Epithelial cell of proximal tubule (primary cell): ENCODE data around the gene ARRB1. TPM values are rescaled to one million over a fixed set of nuclear protein-coding genes. Genes with fewer than 3 reads are reported as not detected.

ENCODE experiments used
- DNase-seq: peaks from one replicate; pipeline ENCODE4 v3.0.0-alpha.2; 2011; ENCODE audit warnings: low read depth
- H3K4me3 ChIP-seq: 2 replicates; pipeline ENCODE4 v1.5.1; 2011; ENCODE audit warnings: low read depth, mild to moderate bottlenecking, low read length
- total RNA-seq: library from RNA; depleted of rRNA; stranded (reverse); fragments of >200 nt; gene quantifications from 2 replicates; pipeline ENCODE4 v1.2.3, GENCODE V29; 2015
- TF ChIP-seq, protein P1 (sequence below): conservative IDR thresholded peaks from 2 replicates; pipeline ENCODE4 v1.5.1; 2012; ENCODE audit warnings: low read depth, mild to moderate bottlenecking, low read length

The ARRB1 gene
- total RNA-seq, 1 donor from 2014 or later = 13.8 TPM

- TF ChIP-seq, protein P1, sequence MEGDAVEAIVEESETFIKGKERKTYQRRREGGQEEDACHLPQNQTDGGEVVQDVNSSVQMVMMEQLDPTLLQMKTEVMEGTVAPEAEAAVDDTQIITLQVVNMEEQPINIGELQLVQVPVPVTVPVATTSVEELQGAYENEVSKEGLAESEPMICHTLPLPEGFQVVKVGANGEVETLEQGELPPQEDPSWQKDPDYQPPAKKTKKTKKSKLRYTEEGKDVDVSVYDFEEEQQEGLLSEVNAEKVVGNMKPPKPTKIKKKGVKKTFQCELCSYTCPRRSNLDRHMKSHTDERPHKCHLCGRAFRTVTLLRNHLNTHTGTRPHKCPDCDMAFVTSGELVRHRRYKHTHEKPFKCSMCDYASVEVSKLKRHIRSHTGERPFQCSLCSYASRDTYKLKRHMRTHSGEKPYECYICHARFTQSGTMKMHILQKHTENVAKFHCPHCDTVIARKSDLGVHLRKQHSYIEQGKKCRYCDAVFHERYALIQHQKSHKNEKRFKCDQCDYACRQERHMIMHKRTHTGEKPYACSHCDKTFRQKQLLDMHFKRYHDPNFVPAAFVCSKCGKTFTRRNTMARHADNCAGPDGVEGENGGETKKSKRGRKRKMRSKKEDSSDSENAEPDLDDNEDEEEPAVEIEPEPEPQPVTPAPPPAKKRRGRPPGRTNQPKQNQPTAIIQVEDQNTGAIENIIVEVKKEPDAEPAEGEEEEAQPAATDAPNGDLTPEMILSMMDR = no peak
- DNase-seq = no peak
- H3K4me3 ChIP-seq = no peak overlapping the region
These were observed 47.8 kb downstream of the ARRB1 start for GRCh38 chr11:75303544-75304224.

DNA sequence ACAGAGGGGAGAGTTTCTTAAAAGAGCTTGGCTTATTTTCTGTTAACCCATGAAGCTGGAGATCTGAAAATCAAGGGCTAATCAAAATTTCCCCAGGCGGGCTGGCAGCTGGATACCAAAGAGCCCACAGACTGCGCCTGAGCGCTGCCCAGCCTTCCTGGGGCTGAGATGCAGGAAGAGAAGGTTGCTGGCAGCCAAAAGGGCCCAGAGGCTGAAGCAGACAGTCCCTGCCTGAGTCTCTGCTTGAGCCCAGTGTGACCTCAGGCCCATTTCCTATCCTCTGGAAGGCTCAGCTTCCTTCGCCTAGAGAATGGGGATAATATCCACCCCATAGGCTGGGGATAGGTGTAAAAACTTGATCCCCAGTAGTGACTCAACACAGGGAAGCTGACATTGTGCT is 49.1 kb downstream of the ARRB1 start:
- TF ChIP-seq, protein P1 = no peak

GRCh38 chr11:75301601-75302345 is 49.7 kb downstream of the ARRB1 start:
- TF ChIP-seq, protein P1 = no peak
- no peak overlapping the region for H3K4me3 ChIP-seq
- DNase-seq = no peak

More for the DNA sequence above, 49.1 kb downstream of the ARRB1 start:
- H3K4me3 ChIP-seq = no peak overlapping the region
- no peak for DNase-seq

DNA sequence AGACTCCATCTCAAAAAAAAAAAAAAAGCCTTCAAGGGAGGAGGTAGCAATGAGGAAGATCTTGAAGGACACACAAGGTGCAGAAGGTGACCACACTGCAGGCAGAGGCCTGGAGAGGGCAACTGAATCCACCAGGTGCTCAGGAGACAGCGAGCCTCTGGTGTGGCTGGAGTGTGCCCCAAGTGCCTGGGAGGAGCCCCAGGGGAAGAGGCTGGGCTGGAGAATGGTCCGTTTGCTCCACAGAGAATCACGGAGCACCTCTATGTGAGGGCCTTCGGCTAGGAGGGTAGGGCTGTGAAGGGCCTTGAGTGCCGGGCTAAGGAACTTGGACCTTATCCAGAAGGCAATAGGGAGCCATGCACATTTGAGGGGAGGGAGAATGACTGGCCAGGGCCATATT is 50.3 kb downstream of the ARRB1 start:
- no peak for DNase-seq
- TF ChIP-seq, protein P1 = no peak
- H3K4me3 ChIP-seq = no peak overlapping the region

GRCh38 chr11:75298976-75299260 is 52.5 kb downstream of the ARRB1 start:
- TF ChIP-seq, protein P1 = no peak
- DNase-seq = no peak
- no peak overlapping the region for H3K4me3 ChIP-seq

DNA sequence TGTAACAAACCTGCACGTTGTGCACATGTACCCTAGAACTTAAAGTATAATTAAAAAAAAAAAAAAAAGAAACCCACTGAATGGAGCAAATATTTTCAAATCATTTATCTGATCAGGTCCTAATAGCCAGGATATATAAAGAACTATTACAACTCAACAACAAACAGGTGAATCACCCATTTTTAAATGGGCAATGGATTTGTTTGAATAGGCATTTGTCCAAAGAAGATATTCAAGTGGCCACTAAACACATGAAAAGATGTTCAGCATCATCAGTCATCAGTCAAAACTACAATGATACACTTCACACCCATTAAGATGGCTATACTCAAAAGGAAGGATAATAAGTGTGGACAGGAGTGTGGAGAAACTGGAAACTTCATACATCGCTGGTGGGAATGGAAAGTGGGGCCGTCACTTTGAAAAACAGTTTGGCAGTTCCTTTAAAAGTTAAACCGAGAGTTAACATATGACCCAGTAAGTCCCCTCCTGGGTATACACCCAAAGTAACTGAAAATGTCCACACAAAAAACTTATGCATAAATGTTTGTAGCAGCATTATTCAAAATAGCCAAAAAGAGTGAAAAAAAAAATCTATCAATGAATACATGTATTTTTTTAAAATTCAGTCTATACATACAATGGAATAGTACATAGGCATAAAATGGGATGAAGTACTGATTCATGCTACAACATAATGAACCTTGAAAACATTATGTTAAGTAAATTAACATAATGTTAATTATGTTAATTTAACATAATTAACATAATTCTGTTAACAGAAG is 53.1 kb downstream of the ARRB1 start:
- TF ChIP-seq, protein P1 = no peak
- no peak for DNase-seq
- H3K4me3 ChIP-seq = no peak overlapping the region
